Measurements from ENCODE around the gene FTO. TPM values are rescaled to one million over a fixed set of nuclear protein-coding genes. Genes with fewer than 3 reads are reported as not detected.

Gene FTO
- total RNA-seq, 1 donor from 2014 or later: 69.5 TPM

DNA sequence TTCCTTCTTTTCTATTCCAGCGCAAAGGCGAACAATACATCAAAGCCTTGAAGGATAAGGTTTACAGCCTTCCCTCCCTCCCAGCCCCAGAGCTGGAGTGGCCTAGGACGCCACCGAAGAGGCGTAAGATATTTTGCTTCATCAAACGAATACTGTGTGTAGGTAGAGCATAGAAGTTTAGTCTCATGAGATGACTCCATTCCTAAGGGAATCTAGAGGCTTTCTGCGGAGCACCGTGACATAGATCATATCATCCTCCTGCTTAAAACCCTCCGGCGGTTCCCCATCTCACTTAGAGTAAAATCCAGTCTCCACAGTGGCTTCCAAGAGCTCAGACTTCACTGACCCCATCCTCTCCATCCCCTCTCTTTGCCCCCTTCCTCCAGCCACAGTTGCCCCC, 390.7 kb downstream of the FTO start:
- no peak for DNase-seq (ENCODE audit: missing footprints)
- no peak for ATAC-seq
- intact Hi-C loops (cut with DNase I): no loop called here

DNA sequence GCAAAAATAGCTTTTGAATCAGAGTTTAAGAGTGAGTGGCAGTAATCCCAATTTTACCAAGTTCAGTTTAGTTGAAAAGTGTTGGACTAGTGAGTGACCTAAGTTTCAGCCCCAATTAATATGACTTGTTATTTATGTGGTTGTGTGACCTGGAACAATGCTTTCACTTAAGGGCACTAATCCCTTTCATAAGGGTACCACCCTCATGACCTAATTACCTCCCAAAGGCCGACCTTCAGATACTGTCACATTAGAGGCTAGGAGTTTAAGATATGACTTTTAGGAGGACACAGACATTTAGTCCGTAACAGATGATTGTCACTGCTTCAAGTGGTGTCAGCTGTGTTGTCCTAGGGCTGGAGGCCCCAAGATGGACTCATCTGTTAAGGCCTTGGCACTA, 392.7 kb downstream of the FTO start:
- intact Hi-C loops (cut with DNase I): no loop called here
- no peak for DNase-seq (ENCODE audit: missing footprints)
- ATAC-seq: no peak

DNA sequence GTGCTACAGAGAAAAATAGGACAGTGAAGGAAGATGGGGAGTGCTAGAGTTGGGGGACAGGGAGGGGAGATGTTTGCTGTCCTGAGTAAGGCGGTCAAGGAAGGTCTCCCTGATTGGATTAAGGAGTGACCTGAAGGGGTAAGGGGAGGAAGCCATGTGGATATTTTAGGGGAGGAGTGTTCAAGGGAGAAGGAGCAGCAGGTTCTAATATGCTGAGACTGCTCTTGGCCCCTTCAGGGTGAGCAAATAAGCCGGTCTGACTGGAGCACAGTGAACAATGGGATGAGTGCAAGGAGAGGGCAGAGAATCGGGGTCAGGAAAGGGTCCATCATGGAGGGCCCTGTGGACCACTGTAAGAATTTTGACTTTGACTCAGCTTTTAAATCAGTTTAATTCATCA, 393.8 kb downstream of the FTO start:
- DNase-seq (ENCODE audit: missing footprints) (no peak), ATAC-seq (no peak)
- intact Hi-C loops (cut with DNase I): no loop called here

DNA sequence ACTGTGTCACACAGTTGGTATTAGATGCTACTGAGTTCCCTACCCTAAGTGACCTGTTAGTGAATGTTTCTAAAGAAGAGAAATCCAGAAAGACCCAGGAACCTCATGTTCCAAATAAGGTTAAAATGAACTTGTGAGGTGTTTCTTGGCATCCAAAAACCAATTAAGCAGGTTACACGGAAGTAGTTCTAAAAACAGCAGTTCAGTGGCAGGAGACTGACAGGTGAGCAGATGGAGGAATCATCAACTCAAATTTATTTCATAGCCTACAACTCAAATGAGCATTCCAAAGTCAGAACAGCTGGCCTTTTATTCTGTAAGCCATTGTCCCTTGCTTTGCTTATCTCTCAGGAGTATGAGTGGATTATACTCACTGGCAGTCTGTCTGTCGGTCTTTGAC, 394.3 kb downstream of the FTO start:
- DNase-seq (ENCODE audit: missing footprints) (no peak), ATAC-seq (no peak)
- intact Hi-C loops (cut with DNase I): no loop called here

DNA sequence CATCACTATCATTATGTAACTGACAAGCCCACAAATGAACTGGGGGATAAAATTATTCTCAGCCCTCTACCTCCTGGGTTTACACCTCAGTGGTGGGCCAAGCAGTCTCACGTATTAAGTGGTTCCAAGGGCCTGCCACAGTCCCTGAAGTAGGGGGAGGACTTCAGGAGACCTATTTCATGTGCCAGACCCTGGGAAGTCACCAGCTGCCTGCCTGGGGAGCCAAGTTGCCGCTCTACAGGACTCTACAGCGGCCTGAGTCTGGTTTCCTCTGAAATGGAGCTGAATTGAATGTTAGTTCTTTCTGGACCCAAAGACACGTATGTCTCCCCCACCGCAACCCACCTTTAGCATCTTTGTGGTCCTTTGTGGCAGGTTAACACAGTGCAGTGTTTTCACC, 395.7 kb downstream of the FTO start:
- ATAC-seq: no peak

DNA sequence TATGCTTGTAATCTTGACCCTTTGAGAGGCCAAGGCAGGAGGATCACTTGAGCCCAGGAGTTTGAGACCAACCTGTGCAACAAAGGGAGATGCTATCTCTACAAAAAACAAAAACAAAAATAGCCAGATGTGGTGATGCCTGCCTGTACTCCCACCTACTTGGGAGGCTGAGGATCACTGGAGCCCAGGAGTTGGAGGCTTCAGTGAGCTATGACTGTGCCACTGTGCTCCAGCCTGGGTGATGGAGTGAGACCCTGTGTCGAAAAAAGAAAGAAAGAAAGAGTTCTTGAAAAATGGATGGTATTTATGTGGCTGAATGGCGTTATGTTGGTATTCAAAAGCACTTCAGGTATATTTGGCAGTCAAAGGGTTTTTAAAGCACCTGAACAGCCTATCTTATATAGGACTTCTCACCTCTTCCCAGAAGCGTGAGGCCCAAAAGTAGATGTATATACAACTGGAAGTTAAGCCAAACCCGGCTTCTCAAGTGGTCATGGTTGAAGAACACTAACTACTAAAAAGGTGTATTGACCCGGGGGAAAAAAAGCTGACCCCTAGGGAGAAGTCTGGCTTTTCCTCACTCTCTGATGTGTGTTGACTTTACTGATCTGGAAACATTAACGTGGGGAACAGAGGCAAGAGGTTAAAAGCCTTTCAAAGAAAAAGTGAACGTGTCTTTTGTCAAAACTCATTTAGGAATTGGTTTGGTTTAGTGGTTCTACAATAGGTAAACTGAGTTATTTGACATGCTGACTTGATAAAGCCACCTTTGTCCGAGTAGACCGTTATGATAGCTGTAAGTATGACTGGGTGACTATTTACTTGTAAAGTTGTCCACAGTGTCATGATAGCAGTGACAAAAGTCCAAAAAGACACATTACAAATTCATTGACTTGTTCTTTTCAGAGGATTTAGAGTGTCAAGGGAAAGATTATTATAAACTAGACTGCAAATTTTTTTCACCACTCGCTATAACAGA, 399.2 kb downstream of the FTO start:
- intact Hi-C loops (cut with DNase I): no loop called here
- no peak for DNase-seq (ENCODE audit: missing footprints)
- no peak for ATAC-seq

More for the DNA sequence above, 395.7 kb downstream of the FTO start:
- no peak for DNase-seq (ENCODE audit: missing footprints)
- intact Hi-C loops (cut with DNase I): no loop called here

DNA sequence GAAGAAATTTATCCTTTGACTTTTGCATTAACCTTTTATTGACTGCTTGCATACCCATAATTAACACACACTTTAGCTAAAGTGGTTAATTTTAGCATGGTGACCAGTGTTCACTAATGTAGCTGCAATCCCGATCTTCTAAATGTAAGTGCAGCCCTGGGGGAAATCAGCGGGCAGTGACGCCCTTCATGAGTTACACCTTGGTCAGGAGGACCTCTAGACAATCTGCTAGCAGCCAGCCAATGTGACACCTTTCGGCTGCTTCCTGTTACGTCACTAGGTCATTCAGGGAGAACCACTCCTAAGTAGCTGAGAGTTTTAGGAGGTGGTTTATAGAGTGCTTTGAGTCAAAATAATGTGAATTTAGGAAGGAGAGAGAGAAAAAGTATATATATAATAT, 402.1 kb downstream of the FTO start:
- DNase-seq (ENCODE audit: missing footprints): no peak
- intact Hi-C loops (cut with DNase I): no loop called here

DNA sequence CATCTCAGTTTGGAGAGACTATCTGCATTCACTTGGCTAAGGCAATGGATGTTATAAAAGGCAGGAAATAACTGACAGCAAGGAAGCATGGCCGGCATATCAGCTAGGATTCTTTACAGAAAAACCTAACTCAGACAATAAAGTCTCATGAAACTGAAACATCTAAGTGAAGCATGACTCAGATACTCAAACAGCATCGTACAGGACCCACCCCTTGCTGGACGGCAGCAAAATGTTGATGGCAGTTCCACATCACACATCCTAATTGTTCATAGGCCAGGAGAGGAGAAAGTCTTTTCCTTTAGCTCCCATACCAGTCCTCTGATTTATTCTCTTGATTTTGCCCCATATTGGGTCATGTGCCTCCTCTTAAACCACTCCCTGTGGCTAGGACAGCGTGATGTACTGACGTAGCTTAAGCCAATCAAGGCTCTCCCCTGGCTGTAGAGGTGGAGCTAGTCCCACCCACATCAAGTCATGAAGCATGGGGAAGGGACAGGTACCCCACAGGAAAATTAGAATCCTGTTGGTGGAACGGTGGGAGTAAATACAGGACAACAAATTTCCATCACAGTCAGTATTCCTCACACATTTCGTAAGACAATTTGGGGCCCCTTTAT, 403.7 kb downstream of the FTO start:
- ATAC-seq (no peak), DNase-seq (ENCODE audit: missing footprints) (no peak)
- intact Hi-C loops (cut with DNase I): no loop called here

More for the DNA sequence above, 402.1 kb downstream of the FTO start:
- no peak for ATAC-seq

DNA sequence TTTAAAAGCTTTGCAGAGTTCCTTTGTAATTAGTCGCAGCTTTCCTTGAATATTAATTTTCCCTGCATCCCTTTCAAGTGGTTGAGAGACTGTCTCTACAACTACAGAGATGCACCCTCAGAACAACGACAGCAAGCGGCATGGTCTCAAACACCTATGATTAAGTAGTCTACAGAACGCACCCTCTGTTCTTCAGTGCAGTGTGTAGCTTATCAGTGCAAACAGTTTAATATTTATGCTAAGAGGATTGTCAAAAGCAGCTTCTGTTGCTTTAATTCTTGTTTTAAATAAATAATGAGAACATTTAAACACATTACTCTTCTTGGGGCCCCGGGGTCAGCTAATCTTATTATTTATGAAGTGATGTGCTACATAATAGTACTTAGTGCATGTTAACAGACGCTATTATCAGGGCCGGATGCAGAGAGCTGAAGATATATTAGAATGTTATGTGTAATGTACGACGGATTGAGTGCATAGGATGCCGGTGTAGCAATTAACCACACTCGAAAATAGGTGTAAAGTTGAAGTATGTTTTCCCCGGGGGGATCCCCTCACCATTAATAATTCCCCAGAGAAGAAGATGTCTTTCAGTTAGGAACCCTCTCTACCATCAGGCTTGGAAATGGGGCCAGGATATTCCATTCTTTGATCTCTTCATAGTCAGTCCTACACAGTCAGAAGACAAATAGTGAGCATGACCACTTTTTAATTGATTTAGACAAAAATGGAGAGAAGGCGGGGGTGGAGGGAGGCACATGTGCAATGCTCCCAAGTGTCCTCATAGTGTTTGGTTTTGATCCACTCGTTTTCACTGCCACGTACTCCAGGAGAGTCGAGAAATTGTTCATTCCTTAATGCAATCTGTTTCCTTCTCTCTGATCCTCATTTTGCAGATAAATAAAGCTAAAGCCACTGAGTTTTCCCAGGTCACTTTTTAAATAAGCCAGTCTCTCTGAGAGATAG, 406.3 kb downstream of the FTO start:
- intact Hi-C loops (cut with DNase I): no loop called here
- ATAC-seq: no peak
- no peak for DNase-seq (ENCODE audit: missing footprints)

DNA sequence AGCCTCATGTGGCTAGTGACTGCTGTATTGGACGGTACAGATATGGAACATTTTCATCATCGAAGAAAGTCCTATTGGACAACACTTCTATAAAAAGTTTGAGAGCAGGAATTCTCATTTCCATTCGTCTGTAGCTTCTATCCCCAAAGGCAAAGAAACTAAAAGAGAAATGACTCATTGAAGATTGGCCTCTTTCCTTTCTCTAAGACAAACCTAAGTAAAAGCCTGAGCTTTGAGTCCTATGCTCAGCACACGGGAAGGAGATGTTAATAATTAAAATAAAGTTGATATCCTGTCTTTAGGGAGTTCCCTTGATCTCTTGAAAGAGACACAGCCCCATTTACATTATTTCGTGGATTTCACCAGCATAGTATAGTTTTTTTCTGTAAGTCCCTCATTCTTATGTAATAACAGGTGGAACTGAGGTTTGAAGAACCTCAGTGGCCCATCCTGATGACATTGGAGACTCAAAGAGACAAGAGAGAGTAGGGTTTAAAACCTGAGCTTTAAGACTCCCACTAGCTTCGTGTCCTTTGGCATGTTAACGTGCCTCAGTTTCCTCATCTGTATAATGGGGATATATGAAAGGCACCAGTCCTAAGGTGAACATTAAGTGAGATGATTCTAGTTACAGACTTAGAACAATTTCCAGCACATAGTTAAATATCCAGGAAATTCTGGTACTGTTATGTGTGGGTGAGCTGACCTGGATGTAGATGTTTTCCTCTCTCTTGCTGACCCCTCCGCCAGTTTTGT, 408.7 kb downstream of the FTO start:
- no peak for DNase-seq (ENCODE audit: missing footprints)
- no peak for ATAC-seq
- intact Hi-C loops (cut with DNase I): no loop called here

DNA sequence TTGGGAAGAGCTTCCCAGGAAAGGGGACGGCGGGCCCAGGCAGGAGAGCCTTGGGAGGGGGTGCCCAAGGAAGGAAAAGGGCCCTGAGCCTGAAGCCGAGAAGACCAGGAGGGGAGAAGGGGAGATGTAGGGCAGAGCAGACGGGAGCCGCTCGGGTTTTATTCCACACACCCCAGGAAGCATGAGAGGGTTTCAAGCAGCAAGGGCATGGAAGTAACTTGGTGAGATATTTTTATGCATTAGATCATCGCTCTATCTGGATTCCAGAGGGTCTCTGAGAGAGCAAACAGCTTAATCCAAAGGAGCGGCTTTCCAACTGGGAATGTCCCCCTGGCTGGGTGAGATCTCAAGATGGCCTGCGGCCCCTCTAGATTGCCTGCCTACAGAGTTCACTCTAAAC, 411.6 kb downstream of the FTO start:
- ATAC-seq (no peak), DNase-seq (ENCODE audit: missing footprints) (no peak)
- intact Hi-C loops (cut with DNase I): no loop called here

DNA sequence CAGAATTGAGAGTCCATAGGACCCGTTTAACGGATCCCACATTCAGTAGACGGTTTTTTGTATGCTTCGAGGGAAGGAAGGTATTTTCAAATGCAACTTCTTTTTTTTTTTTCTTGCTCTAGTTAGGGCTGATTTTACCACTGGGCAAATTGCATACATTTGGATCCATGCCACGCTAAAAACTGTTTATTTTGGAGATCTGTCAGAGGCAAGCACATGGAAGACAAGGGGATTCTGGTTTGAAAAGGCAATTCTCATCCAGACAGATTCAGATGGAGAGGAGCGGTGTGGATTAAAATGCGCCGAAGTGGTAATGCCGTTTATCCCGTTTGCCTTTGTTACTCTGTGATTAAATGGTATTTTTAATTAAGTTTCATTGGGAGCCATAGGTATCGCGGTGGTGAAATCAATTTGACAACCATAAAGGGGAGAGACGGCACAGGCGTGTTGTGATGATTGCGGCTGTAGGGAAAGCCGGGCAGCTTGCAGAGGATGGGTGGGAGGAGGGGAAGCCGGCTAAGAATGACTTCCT, 412.2 kb downstream of the FTO start:
- ATAC-seq (no peak), DNase-seq (ENCODE audit: missing footprints) (no peak)
- intact Hi-C loops (cut with DNase I): no loop called here

DNA sequence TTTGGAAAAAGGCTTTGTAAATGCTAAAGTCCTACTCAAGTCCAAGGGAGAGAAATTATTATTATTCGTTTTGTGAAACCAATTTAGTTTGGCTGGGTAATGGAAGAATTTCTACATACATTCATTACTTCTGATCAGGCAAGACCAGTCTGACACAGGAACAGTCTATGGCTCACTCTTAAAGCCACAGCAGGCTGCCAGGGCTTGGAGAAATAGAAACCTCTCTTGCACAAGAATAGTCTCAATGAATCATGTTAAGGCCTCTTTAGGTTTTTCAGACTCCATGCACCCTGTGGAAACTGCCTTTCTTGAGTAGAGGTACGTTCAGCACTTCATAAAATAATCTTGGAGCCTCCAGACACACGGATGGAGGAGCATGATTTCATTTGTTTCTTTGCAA, 414.9 kb downstream of the FTO start:
- intact Hi-C loops (cut with DNase I): no loop called here
- ATAC-seq (no peak), DNase-seq (ENCODE audit: missing footprints) (no peak)

DNA sequence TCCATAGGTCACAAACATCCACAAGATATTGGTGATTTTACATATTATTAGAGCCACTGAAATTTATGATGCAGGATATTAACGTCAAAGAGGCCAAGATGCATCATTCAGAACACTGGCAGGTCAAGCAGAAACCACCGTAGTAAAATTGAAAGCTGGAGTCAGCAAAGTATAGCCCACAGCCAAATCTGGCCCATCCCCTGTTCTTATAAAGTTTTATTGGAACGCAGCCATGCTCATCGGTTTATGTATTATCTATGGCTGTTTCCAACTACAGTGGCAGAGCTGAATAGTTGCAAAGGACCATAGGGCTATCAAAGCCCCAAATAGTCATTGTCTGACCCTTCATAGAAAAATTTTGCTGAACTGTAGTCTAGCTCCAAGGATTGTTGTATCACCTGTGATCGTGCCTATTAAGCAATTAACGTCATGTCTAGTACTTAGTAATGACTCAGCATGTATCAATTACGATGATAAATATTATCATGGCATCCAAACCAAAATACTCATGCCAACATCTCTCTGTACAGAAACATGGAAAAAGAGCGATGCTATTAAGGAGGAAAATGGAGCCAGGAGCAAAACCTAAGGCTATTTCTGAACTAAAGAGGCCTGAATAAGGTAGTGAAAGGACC, 417.0 kb downstream of the FTO start:
- DNase-seq (ENCODE audit: missing footprints) (no peak), ATAC-seq (no peak)
- intact Hi-C loops (cut with DNase I): no loop called here

DNA sequence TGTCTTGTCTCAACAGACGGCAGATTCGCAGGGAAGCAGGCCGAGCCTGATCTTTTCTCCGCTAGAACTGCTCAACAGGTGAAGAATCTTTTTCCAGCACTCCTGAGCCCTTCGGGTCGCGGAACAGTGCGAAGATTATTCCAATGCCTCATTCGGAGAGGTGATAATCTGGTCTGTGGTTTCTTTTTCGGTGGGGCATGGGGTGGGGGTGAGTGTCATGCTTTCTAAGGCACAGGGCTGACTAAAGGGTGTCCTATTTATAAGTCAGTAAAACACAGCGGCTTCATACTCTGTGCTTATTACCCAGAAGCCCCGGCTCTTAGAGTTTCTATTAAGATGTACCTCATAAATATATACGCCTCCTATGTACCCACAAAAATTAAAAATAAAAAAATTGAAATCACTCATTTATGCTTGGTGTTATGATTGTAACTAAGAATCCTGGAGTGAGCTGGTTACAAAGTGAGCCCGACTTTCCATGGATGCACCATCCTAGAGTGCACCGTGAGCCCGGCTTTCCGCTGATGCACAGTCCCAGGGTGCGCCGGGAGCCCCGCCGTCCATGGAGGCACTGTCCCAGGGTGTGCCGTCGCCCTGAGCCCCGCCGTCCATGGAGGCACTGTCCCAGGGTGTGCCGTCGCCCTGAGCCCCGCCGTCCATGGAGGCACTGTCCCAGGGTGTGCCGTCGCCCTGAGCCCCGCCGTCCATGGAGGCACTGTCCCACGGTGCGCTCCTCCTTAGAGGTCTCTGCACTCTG, 417.8 kb downstream of the FTO start:
- ATAC-seq (no peak), DNase-seq (ENCODE audit: missing footprints) (no peak)
- intact Hi-C loops (cut with DNase I): no loop called here

DNA sequence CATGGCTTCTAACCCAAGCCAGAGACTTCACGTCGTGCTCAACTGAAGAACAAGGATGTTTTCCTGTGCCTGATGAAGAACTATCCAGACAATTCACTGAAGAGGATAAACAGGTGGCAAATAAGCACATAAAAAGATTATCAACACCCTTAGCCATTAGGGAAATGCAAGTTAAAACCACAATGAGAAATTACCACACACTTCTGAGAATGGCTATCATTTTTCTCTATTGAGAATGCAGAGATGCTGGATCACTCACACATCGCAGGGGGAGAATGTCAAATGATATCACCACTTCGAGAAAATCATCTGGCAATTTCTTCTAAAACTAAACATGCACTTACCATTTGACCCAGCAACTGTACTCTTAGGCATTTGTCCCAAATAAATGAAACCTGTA, 419.8 kb downstream of the FTO start:
- intact Hi-C loops (cut with DNase I): no loop called here
- no peak for DNase-seq (ENCODE audit: missing footprints)
- ATAC-seq: no peak

All from Right ventricle myocardium inferior (tissue), 1 donor.